ENCODE data around the gene ZC3H12C. TPM values are rescaled to one million over a fixed set of nuclear protein-coding genes. Genes with fewer than 3 reads are reported as not detected.

Gene ZC3H12C
- total and polyA plus RNA-seq, 10 of the 15 experiments (the other 5 are each of a cell fraction or from before 2014, with no cell fraction given): 0.31 to 31.0 (median 3.7) TPM

- H3K79me2 ChIP-seq (ENCODE audit: control insufficient read depth, insufficient read depth, low read length): no peaks in the 10 kb centered on the region
- no peak overlapping the region for H3K27ac ChIP-seq (ENCODE audit: control insufficient read depth, insufficient read depth)
- no peak overlapping the region for H3K4me3 ChIP-seq
- peaks cover 8% of the 10 kb centered on the region; the same call in 2 of the 3 replicates for H3K9me3 ChIP-seq (replicated peaks; ENCODE audit: control insufficient read depth, insufficient read depth, low read length)
- ChIA-PET POLR2A (no interaction called here), RAD21 (ENCODE audit: unreplicated experiment) (no interaction called here), SMC1A (ENCODE audit: uncharacterized antibody, unreplicated experiment) (interaction anchor here (0.6 to 1.2 kb wide), 5 partner anchors 11 to 109 kb away, joined by 3 to 4 read pairs (median 3); no protein-coding TSS in a partner anchor), CTCF (no interaction called here)
- no TSS peak for BruUV-seq (replicated peaks)
- H3K4me2 ChIP-seq (ENCODE audit: control insufficient read depth, insufficient read depth): no peak overlapping the region
- TF ChIP-seq PML (IDR thresholded peaks at IDR 0.05; ENCODE audit: low read length) (no peak), ZBTB40 (IDR thresholded peaks at IDR 0.05; ENCODE audit: borderline replicate concordance) (no peak), ATF7 (IDR thresholded peaks at IDR 0.05; ENCODE audit: low read depth) (no peak), DPF2 (IDR thresholded peaks at IDR 0.05) (no peak), MLLT1 (IDR thresholded peaks at IDR 0.05) (no peak), TCF3 (IDR thresholded peaks at IDR 0.05; ENCODE audit: borderline replicate concordance, insufficient read depth, low read depth, low read length) (no peak)
- no peak overlapping the region for H2AFZ ChIP-seq (ENCODE audit: control insufficient read depth, low read depth, low read length)
- 83% methylated on average over 31 of the region's 33 CpGs for WGBS (ENCODE audit: insufficient coverage, insufficient replicate concordance, low lambda C conversion rate, missing lambda C conversion rate)
- no peak for FAIRE-seq
- ATAC-seq: no peak
- intact Hi-C loops (cut with micrococcal nuclease; ENCODE audit: unreplicated experiment): no loop called here
- H4K20me1 ChIP-seq (ENCODE audit: control insufficient read depth, insufficient read depth): no peaks in the 10 kb centered on the region
- H3K36me3 ChIP-seq (ENCODE audit: control insufficient read depth in 2 of 2, insufficient read depth in 2 of 2, low read length in 1 of 2): no peaks in the 10 kb centered on the region
- no peak overlapping the region for H3K9ac ChIP-seq (ENCODE audit: control insufficient read depth, insufficient read depth, low read length)
- no peak for DNase-seq (ENCODE audit: low read depth, low spot score)
- in situ Hi-C loops (cut with MboI): no loop called here
- no peaks in the 10 kb centered on the region for H3K4me1 ChIP-seq (ENCODE audit: control insufficient read depth, insufficient read depth, low read length)
- H3K27me3 ChIP-seq (replicated peaks in 1 of 2; ENCODE audit: control insufficient read depth in 2 of 2, insufficient read depth in 2 of 2, low read length in 1 of 2): no peaks in the 10 kb centered on the region
These were observed 43.5 kb upstream of the ZC3H12C start for GRCh38 chr11:110049501-110050200.
